HG03565 (cell line): ENCODE results near the gene R3HDM2.

ENCODE experiments used
- ATAC-seq: cut with Tn5 transposase; IDR thresholded peaks from one replicate; pipeline ENCODE4 v1.9.1; 2021; ENCODE audit warnings: mild to moderate bottlenecking, moderate library complexity; ENCODE audit not compliant: unreplicated experiment

R3HDM2 gene

GRCh38 chr12:57233357-57234232, 197.2 kb downstream of the R3HDM2 start:
- ATAC-seq = no peak

- ATAC-seq = no peak
Measured at GRCh38 chr12:57232156-57232756, 198.6 kb downstream of the R3HDM2 start.

GRCh38 chr12:57231276-57232021, 199.4 kb downstream of the R3HDM2 start:
- ATAC-seq = no peak

GRCh38 chr12:57230381-57231155, 200.3 kb downstream of the R3HDM2 start:
- no peak for ATAC-seq

GRCh38 chr12:57229634-57230380, 201.0 kb downstream of the R3HDM2 start, which contains the start of gene SHMT2:
Gene SHMT2, plus strand, starts transcription at chr12:57229711. Its CDS starts 68 bp downstream, at chr12:57229779.
- peak; percentile 54 for ATAC-seq

- ATAC-seq = no peak
Measured at GRCh38 chr12:57229046-57229633, 201.7 kb downstream of the R3HDM2 start.

- no peak for ATAC-seq
Measured at GRCh38 chr12:57227315-57228115, 203.3 kb downstream of the R3HDM2 start.

- ATAC-seq = no peak
Measured at GRCh38 chr12:57226588-57227314, 204.1 kb downstream of the R3HDM2 start.

GRCh38 chr12:57225680-57226210, 205.1 kb downstream of the R3HDM2 start:
- no peak for ATAC-seq

- ATAC-seq = no peak
Measured at GRCh38 chr12:57224973-57225679, 205.7 kb downstream of the R3HDM2 start.

- ATAC-seq = no peak
Measured at GRCh38 chr12:57224278-57224972, 206.4 kb downstream of the R3HDM2 start.

- no peak for ATAC-seq
Measured at GRCh38 chr12:57223191-57224165, 207.4 kb downstream of the R3HDM2 start.

GRCh38 chr12:57222286-57223190, 208.3 kb downstream of the R3HDM2 start:
- ATAC-seq = no peak

GRCh38 chr12:57221169-57221917, 209.5 kb downstream of the R3HDM2 start:
- no peak for ATAC-seq
